ENCODE data around the gene THAP8.

THAP8 gene, protein sequence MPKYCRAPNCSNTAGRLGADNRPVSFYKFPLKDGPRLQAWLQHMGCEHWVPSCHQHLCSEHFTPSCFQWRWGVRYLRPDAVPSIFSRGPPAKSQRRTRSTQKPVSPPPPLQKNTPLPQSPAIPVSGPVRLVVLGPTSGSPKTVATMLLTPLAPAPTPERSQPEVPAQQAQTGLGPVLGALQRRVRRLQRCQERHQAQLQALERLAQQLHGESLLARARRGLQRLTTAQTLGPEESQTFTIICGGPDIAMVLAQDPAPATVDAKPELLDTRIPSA
- total RNA-seq = 1.9 to 5.6 (median 3.3) reads per million in 4 experiments

DNA sequence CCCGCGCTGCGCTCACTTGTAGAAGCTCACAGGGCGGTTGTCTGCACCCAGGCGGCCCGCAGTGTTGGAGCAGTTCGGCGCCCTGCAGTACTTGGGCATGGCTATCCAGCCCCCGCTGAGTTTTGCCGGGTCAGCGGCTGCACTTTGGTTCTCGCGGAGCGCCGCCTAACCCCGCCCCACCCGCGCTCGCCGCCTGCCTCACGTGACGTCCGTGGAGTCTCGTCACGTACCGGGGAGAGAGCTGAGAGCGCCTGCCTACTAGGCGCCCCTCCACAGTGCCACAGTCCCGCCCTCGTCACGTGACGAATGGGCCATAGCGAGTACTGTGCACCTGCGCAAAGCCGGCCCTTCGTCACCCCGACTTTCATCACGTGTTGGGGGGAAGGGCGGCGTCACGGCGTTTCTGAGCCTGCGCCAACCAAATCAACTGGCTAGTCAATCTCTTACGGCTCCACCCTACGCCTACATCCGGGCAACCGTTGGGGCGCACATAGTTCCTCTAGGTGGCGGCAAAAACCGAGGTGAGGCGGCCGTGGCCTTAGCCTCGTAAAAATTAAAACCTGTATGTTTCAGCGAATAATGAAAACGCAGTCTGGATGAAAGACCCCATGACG, at the start of gene THAP8:
Gene THAP8, minus strand, starts transcription at position 167 of the 614 bp plus-strand sequence. Its CDS starts 68 bp downstream, at position 99.
- peak; percentile 99 for DNase-seq

DNA sequence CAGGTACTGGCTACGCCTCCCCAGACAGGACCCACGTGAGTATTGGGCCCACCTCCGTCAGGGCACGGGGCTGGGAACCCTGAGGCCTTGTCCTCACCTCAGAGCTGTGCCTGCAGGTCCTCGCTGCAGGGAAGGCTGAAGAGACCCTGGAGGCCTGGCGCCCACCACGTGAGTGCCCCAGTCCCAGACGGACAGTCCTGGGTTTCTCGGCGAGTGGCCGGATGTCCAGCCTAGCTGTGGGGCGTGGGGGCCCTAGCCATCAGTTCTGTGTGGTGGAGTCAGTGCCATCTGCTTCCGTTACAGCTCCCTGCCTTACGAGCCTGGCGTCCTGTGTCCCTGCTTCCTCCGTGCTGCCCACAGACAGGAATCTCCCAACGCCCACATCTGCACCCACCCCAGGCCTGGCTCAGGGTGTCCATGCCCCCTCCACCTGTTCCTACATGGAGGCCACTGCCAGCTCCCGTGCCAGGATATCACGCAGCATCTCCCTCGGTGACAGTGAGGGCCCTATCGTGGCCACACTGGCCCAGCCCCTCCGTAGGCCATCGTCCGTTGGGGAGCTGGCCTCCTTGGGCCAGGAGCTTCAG, 49.0 kb upstream of the THAP8 start:
- DNase-seq = no peak

DNA sequence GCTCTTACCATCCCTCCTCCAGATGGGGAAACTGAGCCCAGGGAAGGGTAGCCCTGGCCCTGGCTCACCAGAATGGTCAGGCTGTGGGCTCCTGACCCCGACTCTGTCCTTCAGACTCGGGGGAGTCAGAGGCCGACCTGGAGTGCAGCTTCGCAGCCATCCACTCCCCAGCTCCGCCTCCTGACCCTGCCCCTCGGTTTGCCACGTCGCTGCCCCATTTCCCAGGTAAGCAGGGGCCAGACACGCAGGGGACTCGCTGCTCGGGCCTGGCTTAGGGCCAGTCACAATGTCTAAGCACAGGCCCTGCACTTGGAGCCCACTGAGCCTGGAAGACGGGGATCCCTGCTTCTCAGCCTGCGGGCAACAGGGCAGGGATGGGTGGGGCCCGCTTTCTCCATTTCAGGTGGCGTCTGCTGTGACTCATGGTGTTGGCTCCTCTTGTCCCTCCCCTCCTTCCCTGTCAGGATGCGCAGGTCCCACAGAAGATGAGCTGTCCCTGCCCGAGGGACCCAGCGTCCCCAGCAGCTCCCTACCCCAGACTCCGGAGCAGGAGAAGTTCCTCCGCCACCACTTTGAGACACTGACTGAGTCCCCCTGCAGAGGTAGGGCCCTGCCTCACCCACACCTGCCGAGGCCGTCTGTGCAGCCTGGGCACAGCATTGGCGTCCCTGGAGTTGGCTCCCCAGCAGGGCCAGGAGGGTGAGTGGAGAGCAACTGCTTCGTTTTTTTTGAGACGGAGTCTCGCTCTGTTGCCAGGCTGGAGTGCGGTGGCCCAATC, 47.7 kb upstream of the THAP8 start:
- DNase-seq = no peak

DNA sequence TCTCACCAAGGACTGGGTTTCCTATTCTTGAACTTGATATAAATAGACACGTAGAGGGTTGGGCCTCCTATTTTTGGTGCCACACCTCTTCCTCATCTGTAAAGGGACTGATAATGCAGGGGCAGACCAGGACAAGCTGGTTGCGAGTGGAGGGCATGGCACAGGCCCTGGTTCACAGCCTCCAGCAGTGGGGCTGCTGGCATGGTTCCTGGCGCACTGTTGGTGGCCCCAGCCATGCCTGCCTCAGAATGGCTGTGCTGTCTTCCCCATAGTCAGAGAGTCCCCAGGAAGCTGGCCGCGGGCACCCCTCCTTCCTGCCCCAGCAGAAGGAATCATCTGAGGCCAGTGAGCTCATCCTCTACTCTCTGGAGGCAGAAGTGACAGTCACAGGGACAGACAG, 46.4 kb upstream of the THAP8 start:
- no peak for DNase-seq

DNA sequence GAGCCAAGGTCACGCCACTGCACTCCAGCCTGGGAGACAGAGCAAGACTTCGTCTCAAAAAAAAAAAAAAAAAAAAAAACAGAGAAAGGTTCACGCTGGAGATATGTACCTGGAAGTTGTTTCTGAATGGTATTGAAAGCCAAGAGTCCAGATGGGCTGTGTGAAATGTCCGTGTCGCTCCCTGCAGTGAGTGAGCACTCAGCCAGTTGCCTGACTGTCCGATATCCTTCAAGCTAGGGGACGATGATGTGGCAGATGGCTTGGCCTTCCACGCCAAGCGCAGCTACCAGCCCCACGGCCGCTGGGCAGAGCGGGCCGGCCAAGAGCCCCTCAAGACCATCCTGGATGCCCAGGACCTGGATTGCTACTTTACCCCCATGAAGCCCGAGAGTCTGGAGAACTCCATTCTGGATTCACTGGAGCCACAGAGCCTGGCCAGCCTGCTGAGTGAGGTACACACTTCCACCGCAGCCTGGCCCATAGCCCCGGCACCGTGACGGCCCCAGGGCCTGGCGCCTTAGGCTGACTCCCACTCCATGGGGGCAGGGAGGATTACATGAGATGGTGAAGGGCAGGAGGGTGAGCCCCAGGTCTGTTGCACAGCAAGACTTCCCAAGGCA, 45.2 kb upstream of the THAP8 start:
- no peak for DNase-seq

DNA sequence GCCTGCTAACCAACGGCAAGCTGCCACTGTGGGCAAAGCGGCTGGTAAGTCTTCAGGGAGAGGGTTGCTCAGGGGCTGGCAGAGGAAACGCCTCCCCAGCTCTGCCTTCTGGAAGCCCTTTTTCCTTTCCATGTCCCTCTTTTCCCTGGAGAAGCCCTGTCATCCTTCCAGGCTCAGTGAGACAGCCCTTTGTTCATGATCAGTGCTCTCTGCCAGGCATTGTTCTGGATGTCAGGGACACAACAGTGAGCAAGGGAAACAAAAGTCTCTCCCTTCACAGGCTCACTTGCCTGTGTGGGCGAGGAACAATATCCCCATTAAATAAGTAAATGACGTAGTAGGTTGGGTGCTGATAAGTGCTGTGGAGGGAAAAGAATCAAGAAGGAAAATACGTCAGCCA, 43.0 kb upstream of the THAP8 start:
- DNase-seq = no peak

DNA sequence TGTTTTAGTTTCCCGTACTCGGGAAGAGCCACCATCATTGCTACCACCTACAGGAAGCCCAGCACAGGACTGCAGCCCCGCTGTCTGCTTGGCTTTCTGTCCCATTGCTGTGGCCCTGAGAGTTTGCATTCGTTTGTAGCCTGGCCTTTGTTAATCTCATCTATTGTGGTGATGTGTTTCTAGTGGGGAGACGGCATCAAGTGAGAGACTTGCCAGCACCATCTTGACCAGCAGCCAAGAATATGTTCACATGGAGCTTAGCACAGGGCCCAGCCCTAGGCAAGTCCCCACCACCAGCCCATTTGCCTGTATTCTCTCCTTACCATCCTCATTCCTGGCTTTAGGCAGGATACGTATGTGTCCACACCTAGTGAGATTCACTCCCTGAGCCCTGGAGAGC, 39.6 kb upstream of the THAP8 start:
- DNase-seq = no peak

DNA sequence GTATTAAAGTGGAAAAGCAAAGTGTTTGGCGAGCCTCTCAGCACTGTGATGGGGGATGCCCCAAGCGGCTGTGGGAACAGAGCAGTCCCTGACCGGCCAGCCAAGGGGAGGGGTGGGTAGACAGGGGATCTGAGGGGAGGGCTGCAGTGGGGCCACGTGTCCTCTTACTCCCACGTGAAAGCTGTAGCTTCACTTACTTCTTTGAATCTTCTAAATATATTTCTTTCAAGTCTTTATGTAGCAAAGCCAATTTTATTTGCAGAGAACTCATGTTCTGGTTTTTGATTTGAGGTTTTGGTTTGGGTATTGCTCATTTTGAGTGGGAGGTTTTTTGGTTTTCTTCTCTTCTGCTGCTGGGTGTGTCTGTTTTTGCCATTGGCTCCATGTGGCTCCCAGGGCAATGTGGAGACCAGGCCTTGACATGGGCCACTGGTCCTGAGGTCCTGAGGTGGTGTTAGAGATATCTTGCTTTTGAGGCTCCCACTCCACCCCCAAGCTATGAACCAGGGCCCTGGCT, 39.1 kb upstream of the THAP8 start:
- no peak for DNase-seq

DNA sequence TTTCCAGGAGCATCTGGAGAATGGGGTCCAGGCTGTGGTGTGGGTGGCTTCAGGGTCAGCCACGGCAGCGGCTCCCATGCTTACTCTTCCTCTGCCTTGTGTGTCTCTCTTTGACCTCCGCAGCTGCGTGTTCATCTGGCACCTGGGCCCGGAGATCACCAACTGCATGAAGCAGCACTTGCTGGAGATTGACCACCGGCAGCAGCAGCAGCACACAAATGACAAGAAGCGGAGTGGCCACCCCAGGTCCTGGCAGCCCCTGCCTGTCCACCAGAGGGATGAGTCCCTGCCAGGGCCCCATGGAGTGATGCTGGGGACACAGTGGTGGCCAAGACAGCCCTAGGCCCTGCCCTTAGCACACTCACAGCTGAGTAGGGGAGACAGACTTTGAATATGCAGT, 38.5 kb upstream of the THAP8 start:
- no peak for DNase-seq

DNA sequence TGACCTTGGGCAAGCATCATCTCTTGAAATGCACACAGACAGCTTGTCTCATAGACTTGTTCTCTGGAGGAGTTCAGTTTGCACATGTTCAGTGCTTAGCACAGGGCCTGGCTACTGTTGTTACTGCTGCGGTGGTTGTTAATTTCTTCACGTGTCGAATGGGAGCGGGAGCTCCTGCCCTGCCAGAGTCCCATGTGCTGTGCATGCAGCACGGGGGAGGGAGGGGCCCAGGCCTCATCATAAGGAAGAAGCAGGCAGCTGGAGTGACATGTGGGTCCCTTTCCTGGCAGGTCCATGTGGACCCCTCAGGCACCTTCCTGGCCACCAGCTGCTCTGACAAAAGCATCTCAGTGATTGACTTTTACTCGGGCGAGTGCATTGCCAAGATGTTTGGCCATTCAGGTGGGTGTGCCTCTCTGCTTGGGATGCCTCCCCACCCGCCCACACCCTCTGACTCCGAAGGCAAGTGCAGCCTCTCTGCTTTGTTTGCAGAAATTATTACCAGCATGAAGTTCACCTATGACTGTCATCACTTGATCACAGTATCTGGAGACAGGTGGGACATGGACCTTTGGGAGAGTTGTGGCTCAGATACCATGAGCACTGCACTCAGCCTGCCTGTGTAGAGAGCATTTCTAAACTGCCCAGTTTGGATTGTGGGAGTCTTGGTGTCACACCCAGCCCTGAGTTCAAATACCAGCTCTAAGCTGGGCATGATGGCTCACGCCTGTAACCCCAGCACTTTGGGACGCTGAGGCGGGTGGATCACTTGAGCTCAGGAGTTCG, 37.0 kb upstream of the THAP8 start:
- no peak for DNase-seq

DNA sequence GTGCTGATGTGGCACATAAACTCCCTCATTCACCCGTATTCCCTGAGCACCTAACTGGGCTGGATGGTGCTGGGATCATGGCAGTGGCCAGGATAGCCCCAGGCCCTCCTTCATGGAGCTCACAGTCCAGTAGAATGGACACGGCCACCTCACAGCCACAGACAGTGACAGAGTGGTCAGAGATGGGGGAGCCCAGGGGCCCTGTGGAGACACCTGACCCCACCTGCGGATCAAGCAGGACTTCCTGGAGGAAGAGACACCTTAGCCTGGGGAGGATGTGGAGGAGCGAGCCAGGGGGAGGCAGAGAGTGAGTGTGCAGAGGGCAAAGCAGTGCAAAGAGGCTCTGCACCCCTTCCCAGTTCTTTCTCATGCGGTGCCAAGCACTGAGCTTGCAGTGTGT, 35.8 kb upstream of the THAP8 start:
- DNase-seq = no peak

DNA sequence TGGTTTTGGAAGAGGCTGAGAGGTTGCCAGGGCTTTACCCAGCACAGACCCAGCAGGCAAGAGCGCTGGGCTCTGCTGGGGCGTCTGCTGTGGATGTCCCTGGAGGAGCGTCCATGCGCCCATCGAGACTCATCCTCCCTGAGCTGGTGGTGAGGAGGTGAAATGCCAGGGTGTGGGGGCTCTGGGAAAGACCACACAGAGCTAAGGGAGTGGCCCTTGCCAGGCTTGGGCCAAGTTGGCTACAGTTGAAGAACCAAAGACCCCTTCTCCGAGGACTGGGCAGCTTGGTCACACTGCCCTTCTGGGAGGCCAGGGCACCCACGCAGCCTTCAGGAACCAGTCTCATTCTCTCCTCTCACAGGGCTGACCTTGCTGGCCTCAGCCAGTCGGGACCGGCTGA, 32.2 kb upstream of the THAP8 start:
- DNase-seq = no peak

DNA sequence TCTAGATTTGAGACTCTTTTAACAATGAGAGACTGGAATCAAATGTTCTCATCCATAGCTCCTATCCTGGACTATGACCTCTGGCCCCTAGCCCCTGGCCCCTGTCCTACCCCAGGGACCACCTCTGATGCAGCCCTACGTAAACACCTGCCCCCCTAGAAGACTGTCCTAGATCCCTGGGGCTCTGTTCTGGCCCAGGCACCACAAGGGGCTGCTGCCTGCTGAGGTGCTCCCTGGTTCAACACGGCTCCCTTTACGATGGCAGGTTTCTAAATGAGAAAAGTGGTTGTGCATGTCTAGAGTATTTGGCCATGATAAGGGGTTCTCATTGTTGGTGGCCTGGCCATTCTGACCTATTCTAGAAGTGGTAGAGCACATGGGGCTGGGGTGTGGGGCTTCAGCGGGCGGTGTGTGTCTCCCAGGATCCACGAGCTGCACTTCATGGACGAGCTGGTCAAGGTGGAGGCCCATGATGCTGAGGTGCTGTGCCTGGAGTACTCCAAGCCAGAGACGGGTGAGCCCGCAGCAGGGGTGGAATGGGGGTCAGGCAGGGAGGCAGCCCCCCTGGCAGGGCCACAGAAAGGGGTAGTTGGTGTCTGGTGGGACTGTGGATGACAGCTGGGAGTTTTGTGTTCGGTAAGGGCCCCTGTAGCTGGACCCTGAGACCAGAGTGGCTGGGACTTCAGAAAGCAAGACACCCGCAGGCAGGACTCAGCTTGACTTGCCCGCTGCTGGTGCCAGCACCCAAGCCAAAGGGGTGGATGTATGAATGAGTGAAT, 30.3 kb upstream of the THAP8 start:
- no peak for DNase-seq

DNA sequence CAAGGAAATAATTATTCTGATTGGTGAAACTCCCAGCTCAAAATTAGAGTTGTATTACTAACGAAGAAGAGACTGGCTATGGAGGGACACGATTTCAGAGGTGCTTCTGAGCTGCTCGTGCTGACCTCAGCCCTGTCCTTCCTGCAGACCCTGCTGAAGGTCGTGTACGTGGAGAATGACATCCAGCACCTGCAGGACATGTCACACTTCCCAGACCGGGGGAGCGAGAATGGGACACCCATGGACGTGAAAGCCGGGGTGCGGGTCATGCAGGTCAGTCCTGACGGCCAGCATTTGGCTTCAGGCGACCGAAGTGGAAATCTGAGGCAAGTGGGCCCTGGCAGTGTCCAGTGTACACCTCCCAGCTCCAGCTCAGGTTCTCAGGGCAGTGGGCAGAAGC, 28.8 kb upstream of the THAP8 start:
- DNase-seq = no peak

DNA sequence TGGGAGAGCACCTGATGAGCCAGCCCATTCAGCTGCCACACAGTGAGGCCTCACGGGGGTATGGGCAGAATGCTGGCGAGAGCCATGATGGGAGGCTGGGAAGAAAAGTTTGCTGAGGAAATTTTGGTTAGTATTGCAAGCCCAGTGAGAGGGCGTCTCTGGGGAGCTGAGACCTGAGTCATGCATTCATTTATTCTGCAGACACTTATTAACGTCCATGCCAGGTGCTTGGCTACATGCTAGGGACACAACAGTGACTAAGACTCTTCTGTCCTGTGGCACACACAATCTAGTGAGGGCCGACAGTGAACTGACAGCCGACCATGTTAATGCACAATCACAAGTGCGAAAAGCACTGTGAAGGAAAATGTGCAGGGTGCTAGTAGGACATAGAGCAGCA, 27.8 kb upstream of the THAP8 start:
- DNase-seq = no peak

DNA sequence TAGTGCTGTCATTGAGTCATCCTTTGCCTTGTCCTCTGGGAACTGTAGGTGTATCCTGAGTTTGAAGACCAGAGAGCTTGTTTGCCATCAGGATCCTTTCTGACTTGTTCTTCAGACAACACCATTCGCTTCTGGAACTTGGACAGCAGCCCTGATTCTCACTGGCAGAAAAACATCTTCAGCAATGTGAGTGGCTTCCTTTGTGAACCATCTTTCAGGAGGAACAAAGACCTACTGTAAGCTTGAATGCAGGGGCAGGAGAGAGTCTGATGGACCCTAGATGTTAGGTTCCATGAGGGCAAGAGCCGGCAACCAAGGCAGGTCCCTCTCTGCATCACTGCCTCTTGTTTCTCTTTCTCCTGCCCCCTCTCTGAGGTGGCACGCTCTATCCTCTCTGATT, 27.3 kb upstream of the THAP8 start:
- no peak for DNase-seq

DNA sequence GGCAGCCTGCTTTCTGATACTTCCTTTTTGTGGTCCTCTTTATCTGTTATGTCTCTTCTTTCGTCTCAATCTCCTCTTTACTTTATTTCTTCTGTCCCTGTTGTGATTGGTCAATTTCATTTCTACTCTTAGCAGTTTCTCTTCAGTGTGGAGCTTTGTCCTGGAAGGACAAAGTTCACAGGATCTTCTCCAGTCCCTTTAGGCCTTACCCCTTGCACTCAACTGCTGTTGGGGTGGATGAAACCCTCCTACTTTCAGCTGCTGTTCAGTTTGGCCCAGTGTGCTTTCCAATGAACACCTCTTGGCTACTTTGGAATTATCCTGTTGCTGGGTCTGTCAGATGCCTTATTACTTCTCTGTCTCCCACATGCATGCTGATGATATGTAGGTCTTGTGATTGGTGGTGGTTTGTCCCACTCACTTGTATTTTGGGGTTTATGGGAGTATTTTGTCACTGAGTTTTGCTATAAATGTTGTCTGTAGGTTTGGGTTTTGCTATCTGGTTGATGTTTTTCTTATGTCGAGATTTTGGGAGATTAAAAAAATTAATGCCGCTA, 25.4 kb upstream of the THAP8 start:
- no peak for DNase-seq

DNA sequence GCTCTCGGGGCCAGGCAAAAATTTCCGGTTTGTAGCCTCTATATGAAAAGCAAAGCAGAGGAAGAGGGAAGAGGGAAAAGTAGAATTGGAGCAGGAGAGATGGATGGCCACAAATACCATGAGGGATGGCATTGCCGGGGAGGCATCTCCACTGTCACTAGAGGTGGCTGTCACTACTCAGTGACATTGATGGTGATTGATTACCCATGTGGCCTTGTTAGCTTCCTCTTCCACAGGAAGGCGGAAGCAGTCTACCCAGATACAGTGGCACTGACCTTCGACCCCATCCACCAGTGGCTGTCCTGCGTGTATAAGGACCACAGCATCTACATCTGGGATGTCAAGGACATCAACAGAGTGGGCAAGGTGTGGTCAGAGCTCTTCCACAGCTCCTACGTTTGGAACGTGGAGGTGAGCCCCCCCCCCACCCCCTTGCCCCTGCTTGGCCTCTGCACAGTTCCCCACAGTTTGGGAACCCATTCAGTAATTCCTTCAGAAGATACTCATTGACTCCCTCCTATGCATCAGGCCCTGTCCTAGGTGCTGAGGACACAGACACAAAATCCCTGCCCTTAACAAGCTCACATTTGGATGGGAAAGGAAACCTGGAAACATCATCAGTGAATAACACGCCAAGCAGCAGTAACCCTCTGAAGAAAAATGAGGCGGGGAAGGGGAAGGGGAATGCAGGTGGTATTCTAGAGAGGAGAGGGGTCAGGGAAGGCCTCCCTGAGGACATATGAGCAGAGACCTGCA, 19.2 kb upstream of the THAP8 start:
- DNase-seq = no peak

DNA sequence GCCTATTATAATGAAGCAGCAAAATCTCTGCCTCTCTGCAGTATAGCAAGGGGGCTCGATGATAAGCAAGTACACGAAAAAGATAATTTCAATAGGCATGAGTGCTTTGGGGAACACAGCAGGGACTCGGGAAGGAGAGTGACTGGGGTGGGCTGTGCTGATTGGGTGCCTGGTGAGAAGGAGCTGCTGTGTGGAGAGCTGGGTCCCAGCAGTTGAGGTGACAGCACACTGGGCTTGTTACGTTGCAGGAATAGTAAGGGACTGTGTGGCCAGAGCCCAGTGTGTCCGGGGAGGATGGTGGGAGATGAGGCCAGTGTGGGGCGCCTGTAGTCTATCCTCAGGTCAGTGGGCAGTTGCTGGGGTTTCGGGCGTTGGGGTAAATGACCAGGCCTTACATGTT, 18.0 kb upstream of the THAP8 start:
- DNase-seq = no peak
